Activated naive CD4-positive, alpha-beta T cell treated with Interleukin-2 at 50 U/mL for 16 hours (primary cell): Measurements from ENCODE around the gene HIP1.
"Not testable (repeated sequence)": the region's sequence is repeated elsewhere in the genome, so short reads cannot be mapped to it uniquely, and the experiment has no call there.

Source experiments
- DNase-seq: peaks from one replicate; pipeline ENCODE4 v3.0.0-alpha.2; 2020

The HIP1 gene

GRCh38 chr7:75738604-75738974 is at the start of gene HIP1:
Gene HIP1 (minus strand): TSS chr7:75738941. CDS start chr7:75738920, 21 bp downstream.
- DNase-seq = no peak

GRCh38 chr7:75788154-75788847 is 49.6 kb upstream of the HIP1 start:
- not testable (repeated sequence) for DNase-seq

- not testable (repeated sequence) for DNase-seq
Observed at GRCh38 chr7:75783058-75783457, 44.3 kb upstream of the HIP1 start.

GRCh38 chr7:75780647-75781273 is 42.0 kb upstream of the HIP1 start:
- DNase-seq = not testable (repeated sequence)

- not testable (repeated sequence) for DNase-seq
Observed at GRCh38 chr7:75779516-75779915, 40.8 kb upstream of the HIP1 start.

- not testable (repeated sequence) for DNase-seq
Observed at GRCh38 chr7:75779035-75779434, 40.3 kb upstream of the HIP1 start.

GRCh38 chr7:75776295-75776971 is 37.7 kb upstream of the HIP1 start:
- DNase-seq = peak; percentile 64

- not testable (repeated sequence) for DNase-seq
Observed at GRCh38 chr7:75773958-75774357, 35.2 kb upstream of the HIP1 start.

- no peak for DNase-seq
Observed at GRCh38 chr7:75772081-75773077, 33.6 kb upstream of the HIP1 start, which contains the start of gene CCL26. Gene CCL26 (minus strand): TSS chr7:75772211. CDS start chr7:75772176, 35 bp downstream.

GRCh38 chr7:75771224-75771623 is 32.5 kb upstream of the HIP1 start:
- DNase-seq = no peak

GRCh38 chr7:75762350-75762917 is 23.7 kb upstream of the HIP1 start:
- DNase-seq = no peak

- not testable (repeated sequence) for DNase-seq
Observed at GRCh38 chr7:75761801-75762200, 23.1 kb upstream of the HIP1 start.

GRCh38 chr7:75758491-75758890 is 19.8 kb upstream of the HIP1 start:
- DNase-seq = no peak

GRCh38 chr7:75757860-75758259 is 19.1 kb upstream of the HIP1 start:
- no peak for DNase-seq

GRCh38 chr7:75756991-75757676 is 18.4 kb upstream of the HIP1 start:
- DNase-seq = no peak

GRCh38 chr7:75756206-75756990 is 17.7 kb upstream of the HIP1 start:
- DNase-seq = no peak

GRCh38 chr7:75743455-75743859 is 4.7 kb upstream of the HIP1 start:
- DNase-seq = no peak

- DNase-seq = no peak
Observed at GRCh38 chr7:75740846-75741497, 2.2 kb upstream of the HIP1 start.

GRCh38 chr7:75739796-75740672 is 1.3 kb upstream of the HIP1 start:
- no peak for DNase-seq
